Mammary epithelial cell (primary cell): ENCODE measurements around the gene LTBP4.

Experiments used
- EZH2 ChIP-seq: IDR thresholded peaks from 2 replicates; pipeline ENCODE4 v1.6.1; 2012; ENCODE audit warnings: low read length, inconsistent platforms, borderline replicate concordance
- TF ChIP-seq, protein P1 (sequence below), 2 donors: IDR thresholded peaks in 1 of 2; conservative IDR thresholded peaks in 1 of 2; 2 replicates each; pipeline ENCODE4 v1.5.1; 2011 to 2012; ENCODE audit warnings: inconsistent platforms in 2 of 2, low read length in 2 of 2, mild to moderate bottlenecking in 2 of 2, control low read depth in 1 of 2, low read depth in 1 of 2; ENCODE audit not compliant: insufficient read depth in 1 of 2; ENCODE audit errors: extremely low read depth in 1 of 2

GRCh38 chr19:40642051-40642706, 41.0 kb downstream of the LTBP4 start:
- TF ChIP-seq, protein P1, sequence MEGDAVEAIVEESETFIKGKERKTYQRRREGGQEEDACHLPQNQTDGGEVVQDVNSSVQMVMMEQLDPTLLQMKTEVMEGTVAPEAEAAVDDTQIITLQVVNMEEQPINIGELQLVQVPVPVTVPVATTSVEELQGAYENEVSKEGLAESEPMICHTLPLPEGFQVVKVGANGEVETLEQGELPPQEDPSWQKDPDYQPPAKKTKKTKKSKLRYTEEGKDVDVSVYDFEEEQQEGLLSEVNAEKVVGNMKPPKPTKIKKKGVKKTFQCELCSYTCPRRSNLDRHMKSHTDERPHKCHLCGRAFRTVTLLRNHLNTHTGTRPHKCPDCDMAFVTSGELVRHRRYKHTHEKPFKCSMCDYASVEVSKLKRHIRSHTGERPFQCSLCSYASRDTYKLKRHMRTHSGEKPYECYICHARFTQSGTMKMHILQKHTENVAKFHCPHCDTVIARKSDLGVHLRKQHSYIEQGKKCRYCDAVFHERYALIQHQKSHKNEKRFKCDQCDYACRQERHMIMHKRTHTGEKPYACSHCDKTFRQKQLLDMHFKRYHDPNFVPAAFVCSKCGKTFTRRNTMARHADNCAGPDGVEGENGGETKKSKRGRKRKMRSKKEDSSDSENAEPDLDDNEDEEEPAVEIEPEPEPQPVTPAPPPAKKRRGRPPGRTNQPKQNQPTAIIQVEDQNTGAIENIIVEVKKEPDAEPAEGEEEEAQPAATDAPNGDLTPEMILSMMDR (conservative IDR thresholded peaks at IDR 0.05 in 1 of 2, IDR thresholded peaks at IDR 0.05 in 1 of 2; ENCODE audit: extremely low read depth in 1 of 2, insufficient read depth in 1 of 2, low read depth in 1 of 2, low read length in 2 of 2) = no peak
- no peak for TF ChIP-seq EZH2
